ENCODE measurements around the gene FARS2.

DNA sequence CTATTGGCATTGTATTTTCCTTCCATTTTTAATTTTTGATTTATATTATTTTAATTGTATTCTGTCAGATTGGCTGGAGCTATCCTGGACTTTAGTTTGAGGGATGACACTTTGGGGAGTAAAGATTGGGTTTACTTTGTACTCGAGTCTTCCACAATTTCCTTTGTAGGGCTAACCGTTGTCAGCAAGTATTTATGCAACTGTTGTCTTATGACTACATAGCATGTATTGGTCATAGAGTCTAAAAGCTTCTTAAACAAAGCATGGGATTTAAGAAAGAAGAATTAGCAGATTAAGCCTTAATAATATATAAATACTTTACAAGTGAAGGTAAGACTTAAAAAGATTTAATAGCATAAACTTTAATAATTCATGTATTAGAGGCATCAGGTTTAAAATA, 19.6 kb downstream of the FARS2 start:
- TF ChIP-seq, protein P1, sequence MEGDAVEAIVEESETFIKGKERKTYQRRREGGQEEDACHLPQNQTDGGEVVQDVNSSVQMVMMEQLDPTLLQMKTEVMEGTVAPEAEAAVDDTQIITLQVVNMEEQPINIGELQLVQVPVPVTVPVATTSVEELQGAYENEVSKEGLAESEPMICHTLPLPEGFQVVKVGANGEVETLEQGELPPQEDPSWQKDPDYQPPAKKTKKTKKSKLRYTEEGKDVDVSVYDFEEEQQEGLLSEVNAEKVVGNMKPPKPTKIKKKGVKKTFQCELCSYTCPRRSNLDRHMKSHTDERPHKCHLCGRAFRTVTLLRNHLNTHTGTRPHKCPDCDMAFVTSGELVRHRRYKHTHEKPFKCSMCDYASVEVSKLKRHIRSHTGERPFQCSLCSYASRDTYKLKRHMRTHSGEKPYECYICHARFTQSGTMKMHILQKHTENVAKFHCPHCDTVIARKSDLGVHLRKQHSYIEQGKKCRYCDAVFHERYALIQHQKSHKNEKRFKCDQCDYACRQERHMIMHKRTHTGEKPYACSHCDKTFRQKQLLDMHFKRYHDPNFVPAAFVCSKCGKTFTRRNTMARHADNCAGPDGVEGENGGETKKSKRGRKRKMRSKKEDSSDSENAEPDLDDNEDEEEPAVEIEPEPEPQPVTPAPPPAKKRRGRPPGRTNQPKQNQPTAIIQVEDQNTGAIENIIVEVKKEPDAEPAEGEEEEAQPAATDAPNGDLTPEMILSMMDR (conservative IDR thresholded peaks at IDR 0.05; ENCODE audit: low read length): no peak
- TF ChIP-seq EZH2phosphoT487 (IDR thresholded peaks at IDR 0.05; ENCODE audit: borderline replicate concordance, low read depth, low read length): no peak
